Liver (tissue), 3 donors: ENCODE data around the gene LRWD1.

Experiments used
- CTCF ChIP-seq: fragments of 150-350 bp; IDR thresholded peaks from 2 replicates; pipeline ENCODE4 v1.5.1; 2017; ENCODE audit warnings: improper control_type of control experiment, low read depth, low read length; ENCODE audit not compliant: missing input control
- EGR1 ChIP-seq, 2 donors: IDR thresholded peaks; 2 replicates each; pipeline ENCODE4 v1.6.1; 2016 to 2018; ENCODE audit warnings: antibody characterized with exemption in 2 of 2, low read depth in 2 of 2
- TAF1 ChIP-seq: conservative IDR thresholded peaks from 2 replicates; pipeline ENCODE4 v1.6.1; 2016; ENCODE audit warnings: antibody characterized with exemption, mild to moderate bottlenecking
- ZBTB33 ChIP-seq: IDR thresholded peaks from 2 replicates; pipeline ENCODE4 v1.6.1; 2016; ENCODE audit warnings: antibody characterized with exemption
- TF ChIP-seq, protein P1 (sequence below): IDR thresholded peaks from 2 replicates; pipeline ENCODE4 v1.6.1; 2016; ENCODE audit warnings: antibody characterized with exemption
- donor health status: healthy.
- donor health status: healthy.

GRCh38 chr7:102473271-102473991 is 8.6 kb downstream of the LRWD1 start:
- TF ChIP-seq TAF1 (no peak), CTCF (no peak), EGR1 (IDR thresholded peaks at IDR 0.05; ENCODE audit: low read depth in 2 of 2) (no peak), ZBTB33 (no peak)
- TF ChIP-seq, protein P1, sequence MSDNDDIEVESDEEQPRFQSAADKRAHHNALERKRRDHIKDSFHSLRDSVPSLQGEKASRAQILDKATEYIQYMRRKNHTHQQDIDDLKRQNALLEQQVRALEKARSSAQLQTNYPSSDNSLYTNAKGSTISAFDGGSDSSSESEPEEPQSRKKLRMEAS: no peak
